Trophoblast cell (in vitro differentiated cells and primary cell): ENCODE data around the gene LRFN2. TPM values are rescaled to one million over a fixed set of nuclear protein-coding genes. Genes with fewer than 3 reads are reported as not detected.

Experiments
- DNase-seq, 2 donors: peaks; one replicate each; pipeline ENCODE4 v3.0.0-alpha.2; 2016
- H2AFZ ChIP-seq: 2 replicates; pipeline ENCODE4 v1.6.1; 2013; ENCODE audit warnings: low read length, moderate library complexity, mild to moderate bottlenecking; ENCODE audit not compliant: insufficient read depth, poor library complexity
- H2AK5ac ChIP-seq: 2 replicates; pipeline ENCODE4 v1.6.1; 2013; ENCODE audit warnings: mild to moderate bottlenecking, low read length
- H2BK120ac ChIP-seq: 2 replicates; pipeline ENCODE4 v1.6.1; 2013; ENCODE audit warnings: low read length, mild to moderate bottlenecking, moderate library complexity; ENCODE audit not compliant: insufficient read depth, poor library complexity
- H2BK12ac ChIP-seq: 2 replicates; pipeline ENCODE4 v1.6.1; 2013; ENCODE audit warnings: mild to moderate bottlenecking, low read length, moderate library complexity
- H2BK5ac ChIP-seq: 2 replicates; pipeline ENCODE4 v1.6.1; 2013; ENCODE audit warnings: low read length, low read depth, moderate library complexity, mild to moderate bottlenecking; ENCODE audit not compliant: poor library complexity
- H3K14ac ChIP-seq: 2 replicates; pipeline ENCODE4 v1.6.1; 2013; ENCODE audit warnings: mild to moderate bottlenecking, low read length
- H3K18ac ChIP-seq: 2 replicates; pipeline ENCODE4 v1.6.1; 2013; ENCODE audit warnings: mild to moderate bottlenecking, low read length
- H3K23ac ChIP-seq: 2 replicates; pipeline ENCODE4 v1.6.1; 2013; ENCODE audit warnings: low read length
- H3K27ac ChIP-seq: 2 replicates; pipeline ENCODE4 v1.5.1; 2013; ENCODE audit warnings: low read depth, mild to moderate bottlenecking, inconsistent platforms, low read length, moderate library complexity
- H3K27me3 ChIP-seq: 2 replicates; pipeline ENCODE4 v1.6.1; 2013; ENCODE audit warnings: inconsistent platforms, mild to moderate bottlenecking, low read length, moderate library complexity; ENCODE audit not compliant: insufficient read depth
- H3K36me3 ChIP-seq, 2 experiments: 1 replicate in 1 of 2; 2 replicates in 1 of 2; pipeline ENCODE4 v1.6.1; 2013; ENCODE audit warnings: low read length in 2 of 2, mild to moderate bottlenecking in 2 of 2, moderate library complexity in 1 of 2; ENCODE audit not compliant: insufficient read depth in 2 of 2, control insufficient read depth in 1 of 2
- H3K4ac ChIP-seq: 2 replicates; pipeline ENCODE4 v1.6.1; 2013; ENCODE audit warnings: low read depth, mild to moderate bottlenecking, low read length, moderate library complexity
- H3K4me1 ChIP-seq, 2 experiments: 1 replicate in 1 of 2; 2 replicates in 1 of 2; pipeline ENCODE4 v1.6.1; 2013; ENCODE audit warnings: low read length in 2 of 2, mild to moderate bottlenecking in 2 of 2, moderate library complexity in 1 of 2; ENCODE audit not compliant: insufficient read depth in 2 of 2, control insufficient read depth in 1 of 2
- H3K4me2 ChIP-seq: 2 replicates; pipeline ENCODE4 v1.6.1; 2013; ENCODE audit warnings: inconsistent platforms, mild to moderate bottlenecking, low read length, moderate library complexity
- H3K4me3 ChIP-seq: 2 replicates; pipeline ENCODE4 v1.5.1; 2013; ENCODE audit warnings: mild to moderate bottlenecking, low read depth, low read length, inconsistent platforms
- H3K79me1 ChIP-seq: one replicate; pipeline ENCODE4 v1.6.1; 2013; ENCODE audit warnings: low read length
- H3K79me2 ChIP-seq: 2 replicates; pipeline ENCODE4 v1.6.1; 2013; ENCODE audit warnings: low read length, mild to moderate bottlenecking; ENCODE audit not compliant: control insufficient read depth, insufficient read depth, poor library complexity
- H3K9ac ChIP-seq: 2 replicates; pipeline ENCODE4 v1.6.1; 2013; ENCODE audit warnings: mild to moderate bottlenecking, low read length
- H3K9me3 ChIP-seq: 2 replicates; pipeline ENCODE4 v1.6.1; 2013; ENCODE audit warnings: low read depth, mild to moderate bottlenecking, control low read depth, inconsistent platforms, low read length; ENCODE audit not compliant: insufficient read depth
- H4K12ac ChIP-seq: 2 replicates; pipeline ENCODE4 v1.6.1; 2013; ENCODE audit warnings: low read depth, mild to moderate bottlenecking, low read length, moderate library complexity
- H4K8ac ChIP-seq: 2 replicates; pipeline ENCODE4 v1.6.1; 2013; ENCODE audit warnings: low read depth, mild to moderate bottlenecking, low read length, moderate library complexity
- H4K91ac ChIP-seq: one replicate; pipeline ENCODE4 v1.6.1; 2013; ENCODE audit warnings: low read depth, mild to moderate bottlenecking, low read length, moderate library complexity
- WGBS: extraction: QIAGEN DNeasy Blood & Tissue Kit; methylation state at CpG from one replicate; pipeline ENCODE4 v1.1.7; 2013; ENCODE audit warnings: missing lambda C conversion rate; ENCODE audit not compliant: insufficient read length, insufficient coverage; ENCODE audit errors: extremely low coverage; 5-methylcytosine and 5-hydroxymethylcytosine counted together
- polyA plus RNA-seq: library from polyadenylated mRNA; stranded (reverse); fragments of 200-250 nt; gene quantifications from 2 replicates; pipeline ENCODE4 v1.2.3, GENCODE V29; 2013

LRFN2 gene
- polyA plus RNA-seq = 0.01 and 0.03 TPM in 2 replicates

- Histone ChIP-seq H3K27ac (no peak within 1 kb of the TSS), H3K9ac (no peak within 1 kb of the TSS), H3K79me2 (no peaks in the 10 kb centered on the region), H3K4me2 (peak within 1 kb of the TSS; percentile 79), H2BK120ac (no peak within 1 kb of the TSS), H2BK5ac (no peak within 1 kb of the TSS), H3K4ac (no peak within 1 kb of the TSS), H3K14ac (no peak within 1 kb of the TSS), H3K4me3 (peak within 1 kb of the TSS; percentile 66), H3K4me1 (peaks cover 7% of the 10 kb centered on the region in 2 experiments), H3K79me1 (no peaks in the 10 kb centered on the region), H4K91ac (no peak within 1 kb of the TSS), H2AFZ (peak within 1 kb of the TSS; percentile 79), H2AK5ac (no peak within 1 kb of the TSS), H2BK12ac (no peak within 1 kb of the TSS), H4K12ac (no peak within 1 kb of the TSS), H3K18ac (no peak within 1 kb of the TSS), H3K36me3 (no peaks in the 10 kb centered on the region), H3K23ac (no peak within 1 kb of the TSS), H3K9me3 (peaks cover 4% of the 10 kb centered on the region), H3K27me3 (peaks cover 35% of the 10 kb centered on the region), H4K8ac (no peak within 1 kb of the TSS)
- peak; percentile 16 to 63 for DNase-seq
- WGBS = no CpG with 5 or more reads among the region's 89 CpGs
Measured at GRCh38 chr6:40587240-40588069, at the start of gene LRFN2. Gene LRFN2, minus strand, starts transcription at chr6:40587364.

DNA sequence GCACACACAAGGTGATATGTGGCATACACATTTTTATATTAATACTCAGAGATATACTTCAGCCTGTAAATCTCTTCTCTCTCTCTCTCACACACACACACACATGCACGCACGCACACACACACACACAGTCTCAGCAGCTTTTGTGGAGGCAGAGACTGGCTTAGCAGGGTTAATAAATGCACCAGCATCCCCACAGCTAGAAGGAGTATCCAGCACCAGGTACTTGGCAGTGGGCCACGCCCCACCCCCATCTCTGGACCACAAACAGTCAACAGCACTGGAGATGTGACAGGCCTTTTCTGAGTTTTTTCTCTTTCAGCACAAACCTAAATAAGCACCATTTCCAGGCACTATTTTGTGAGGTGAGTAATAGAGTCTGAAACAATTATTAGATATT, 47.3 kb upstream of the LRFN2 start:
- no peak overlapping the region for H4K8ac ChIP-seq
- no peaks in the 10 kb centered on the region for H3K27me3 ChIP-seq
- H4K12ac ChIP-seq = no peak overlapping the region
- peaks cover 2% of the 10 kb centered on the region for H3K79me1 ChIP-seq
- H2BK5ac ChIP-seq = no peak overlapping the region
- no peak overlapping the region for H3K23ac ChIP-seq
- H2AFZ ChIP-seq = no peak overlapping the region
- H2BK12ac ChIP-seq = no peak overlapping the region
- no CpG with 5 or more reads among the region's 3 CpGs for WGBS
- H3K4ac ChIP-seq = no peak overlapping the region
- H3K9me3 ChIP-seq = no peaks in the 10 kb centered on the region
- no peak overlapping the region for H3K14ac ChIP-seq
- H3K9ac ChIP-seq = no peak overlapping the region
- H3K27ac ChIP-seq = no peak overlapping the region
- H4K91ac ChIP-seq = no peak overlapping the region
- no peak overlapping the region for H2BK120ac ChIP-seq
- no peaks in the 10 kb centered on the region for H3K79me2 ChIP-seq
- H2AK5ac ChIP-seq = no peak overlapping the region
- no peak overlapping the region for H3K4me3 ChIP-seq
- no peak overlapping the region for H3K4me2 ChIP-seq
- no peak overlapping the region for H3K18ac ChIP-seq
- DNase-seq = no peak
- H3K4me1 ChIP-seq = peaks cover 8 to 9% of the 10 kb centered on the region in 2 experiments
- no peaks in the 10 kb centered on the region for H3K36me3 ChIP-seq

DNA sequence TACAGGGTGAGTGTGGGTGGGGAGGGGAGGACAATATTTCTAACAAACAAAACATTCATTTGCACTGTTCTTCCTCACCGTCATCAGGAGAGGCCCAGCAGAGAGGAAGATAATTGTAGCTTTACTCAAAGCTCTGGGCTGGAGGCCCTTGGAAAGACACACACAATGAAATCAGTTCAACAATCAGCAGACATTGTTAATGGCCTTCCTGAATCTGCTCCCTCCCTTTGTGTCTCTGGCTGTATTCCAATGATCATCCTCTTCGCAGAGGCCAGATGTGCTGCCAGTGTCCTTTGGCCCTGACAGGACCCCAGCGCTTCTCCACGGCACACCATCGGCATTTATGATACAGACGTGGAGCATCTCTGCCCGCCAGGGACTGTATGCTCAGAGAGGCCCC, 44.6 kb upstream of the LRFN2 start:
- Histone ChIP-seq H2AFZ (no peak overlapping the region), H2BK12ac (no peak overlapping the region), H3K4ac (no peak overlapping the region), H3K36me3 (no peaks in the 10 kb centered on the region), H4K91ac (no peak overlapping the region), H3K79me2 (no peaks in the 10 kb centered on the region), H3K9me3 (no peaks in the 10 kb centered on the region), H4K8ac (no peak overlapping the region), H3K4me3 (no peak overlapping the region), H3K23ac (no peak overlapping the region), H3K14ac (no peak overlapping the region), H3K27me3 (no peaks in the 10 kb centered on the region), H3K27ac (no peak overlapping the region), H3K79me1 (peaks cover 2% of the 10 kb centered on the region), H2AK5ac (no peak overlapping the region), H3K4me2 (no peak overlapping the region), H3K18ac (no peak overlapping the region), H3K4me1 (peaks cover 12 to 16% of the 10 kb centered on the region in 2 experiments), H2BK5ac (no peak overlapping the region), H3K9ac (no peak overlapping the region), H2BK120ac (no peak overlapping the region), H4K12ac (no peak overlapping the region)
- WGBS = no CpG with 5 or more reads among the region's 7 CpGs
- DNase-seq = no peak

- no peak for DNase-seq
- Histone ChIP-seq H4K12ac (no peak overlapping the region), H3K18ac (no peak overlapping the region), H3K27me3 (no peaks in the 10 kb centered on the region), H4K91ac (no peak overlapping the region), H3K4ac (no peak overlapping the region), H3K4me2 (no peak overlapping the region), H2BK12ac (peak overlapping the region; percentile 29), H3K79me1 (peaks cover 2% of the 10 kb centered on the region), H2AFZ (no peak overlapping the region), H2AK5ac (no peak overlapping the region), H4K8ac (no peak overlapping the region), H2BK120ac (no peak overlapping the region), H3K4me3 (no peak overlapping the region), H3K4me1 (peaks cover 16 to 21% of the 10 kb centered on the region in 2 experiments), H3K9me3 (no peaks in the 10 kb centered on the region), H3K79me2 (no peaks in the 10 kb centered on the region), H3K36me3 (no peaks in the 10 kb centered on the region), H2BK5ac (no peak overlapping the region), H3K9ac (no peak overlapping the region), H3K23ac (no peak overlapping the region), H3K14ac (no peak overlapping the region), H3K27ac (no peak overlapping the region)
- no CpG with 5 or more reads among the region's 5 CpGs for WGBS
Measured at GRCh38 chr6:40630488-40630887, 43.3 kb upstream of the LRFN2 start.
